Measurements from ENCODE around the gene RTEL1. TPM values are rescaled to one million over a fixed set of nuclear protein-coding genes. Genes with fewer than 3 reads are reported as not detected.

Gene RTEL1
- total and polyA plus RNA-seq, 2 donors (not counting 1 experiment from before 2014, with no cell fraction given): 15.1 to 32.6 TPM

DNA sequence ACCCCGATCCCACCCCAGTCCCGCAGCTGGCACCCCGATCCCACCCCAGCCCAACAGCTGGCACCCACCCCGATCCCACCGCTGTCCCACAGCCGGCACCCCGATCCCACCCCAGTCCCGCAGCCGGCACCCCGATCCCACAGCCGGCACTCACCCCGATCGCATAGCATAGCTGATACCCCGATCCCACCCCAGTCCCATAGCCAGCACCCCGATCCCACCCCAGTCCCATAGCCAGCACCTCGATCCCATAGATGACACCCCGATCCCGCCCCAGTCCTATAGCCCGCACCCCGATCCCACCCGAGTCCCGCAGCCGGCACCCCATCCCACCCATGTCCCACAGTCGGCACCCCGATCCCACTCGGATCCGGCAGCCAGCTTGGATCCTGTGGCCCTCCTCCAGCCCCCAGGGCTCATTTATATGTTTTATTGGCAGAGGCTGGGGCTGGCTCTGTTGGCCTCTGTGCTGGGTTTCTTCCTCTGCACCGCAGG lies 30.3 kb upstream of the RTEL1 start:
- peak overlapping the region; percentile 79 for H3K9ac ChIP-seq (ENCODE audit: low read length)
- DNase-seq (peak; percentile 36), ATAC-seq (ENCODE audit: low read depth) (no peak)
- H3K79me2 ChIP-seq (ENCODE audit: control insufficient read depth, insufficient read depth, low read length): peaks cover 64% of the 10 kb centered on the region
- peaks cover 0 to 12% of the 10 kb centered on the region in 2 experiments for H3K36me3 ChIP-seq (replicated peaks in 1 of 2; ENCODE audit: control extremely low read depth in 1 of 2, control insufficient read depth in 1 of 2, extremely low read depth in 1 of 2, insufficient read depth in 2 of 2, low read length in 1 of 2)
- Mint-ChIP-seq H3K9me3 (ENCODE audit: insufficient read depth) (no peaks in the 10 kb centered on the region), H3K4me1 (peaks cover 41% of the 10 kb centered on the region), H3K27ac (peak overlapping the region; percentile 95), H3K27me3 (no peaks in the 10 kb centered on the region), H3K4me3 (peak overlapping the region; percentile 95)
- TF ChIP-seq EZH2 (IDR thresholded peaks at IDR 0.05; ENCODE audit: borderline replicate concordance, insufficient read depth, low read depth, low read length, poor library complexity, severe bottlenecking): no peak
- TF ChIP-seq, protein P1, sequence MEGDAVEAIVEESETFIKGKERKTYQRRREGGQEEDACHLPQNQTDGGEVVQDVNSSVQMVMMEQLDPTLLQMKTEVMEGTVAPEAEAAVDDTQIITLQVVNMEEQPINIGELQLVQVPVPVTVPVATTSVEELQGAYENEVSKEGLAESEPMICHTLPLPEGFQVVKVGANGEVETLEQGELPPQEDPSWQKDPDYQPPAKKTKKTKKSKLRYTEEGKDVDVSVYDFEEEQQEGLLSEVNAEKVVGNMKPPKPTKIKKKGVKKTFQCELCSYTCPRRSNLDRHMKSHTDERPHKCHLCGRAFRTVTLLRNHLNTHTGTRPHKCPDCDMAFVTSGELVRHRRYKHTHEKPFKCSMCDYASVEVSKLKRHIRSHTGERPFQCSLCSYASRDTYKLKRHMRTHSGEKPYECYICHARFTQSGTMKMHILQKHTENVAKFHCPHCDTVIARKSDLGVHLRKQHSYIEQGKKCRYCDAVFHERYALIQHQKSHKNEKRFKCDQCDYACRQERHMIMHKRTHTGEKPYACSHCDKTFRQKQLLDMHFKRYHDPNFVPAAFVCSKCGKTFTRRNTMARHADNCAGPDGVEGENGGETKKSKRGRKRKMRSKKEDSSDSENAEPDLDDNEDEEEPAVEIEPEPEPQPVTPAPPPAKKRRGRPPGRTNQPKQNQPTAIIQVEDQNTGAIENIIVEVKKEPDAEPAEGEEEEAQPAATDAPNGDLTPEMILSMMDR (IDR thresholded peaks at IDR 0.05): no peak
- no peaks in the 10 kb centered on the region for H4K20me1 ChIP-seq (ENCODE audit: control insufficient read depth, insufficient read depth, low read length, poor library complexity, severe bottlenecking)
- H3K27ac ChIP-seq (ENCODE audit: low read length in 2 of 2): peak overlapping the region; percentile 75 to 84
- H3K27me3 ChIP-seq (replicated peaks in 1 of 4; ENCODE audit: control extremely low read depth in 1 of 4, control insufficient read depth in 3 of 4, insufficient read depth in 4 of 4, low read length in 3 of 4): no peaks in the 10 kb centered on the region
- no peaks in the 10 kb centered on the region for H3K9me3 ChIP-seq (ENCODE audit: control extremely low read depth in 1 of 3, control insufficient read depth in 2 of 3, insufficient read depth in 1 of 3, low read length in 2 of 3)
- CTCF ChIA-PET: interaction anchor here (1.1 to 1.7 kb wide), 3 partner anchors 8 to 14 kb away, joined by 4 to 20 read pairs (median 5); no protein-coding TSS in a partner anchor
- intact Hi-C loops (cut with micrococcal nuclease): loop anchor here (1.0 to 2.0 kb wide), 4 partner anchors 8 to 269 kb away; partner anchors contain the start of gene RTEL1
- peaks cover 39 to 52% of the 10 kb centered on the region in 2 donors for H3K4me1 ChIP-seq (ENCODE audit: control insufficient read depth in 2 of 2, insufficient read depth in 2 of 2, low read length in 2 of 2)
- 9% methylated on average over 26 of the region's 28 CpGs for WGBS (ENCODE audit: insufficient coverage)
- H3K4me3 ChIP-seq (ENCODE audit: control extremely low read depth in 1 of 5, extremely low read depth in 1 of 5, insufficient read depth in 1 of 5, low read depth in 2 of 5, low read length in 4 of 5): peak overlapping the region; percentile 64 to 90 (median 87)
- H2AFZ ChIP-seq (ENCODE audit: insufficient read depth, low read depth, low read length, poor library complexity, severe bottlenecking): peak overlapping the region; percentile 83
- POLR2A ChIA-PET: interaction anchor here (0.6 to 2.8 kb wide), 10 partner anchors 8 to 131 kb away, joined by 3 to 92 read pairs (median 6); partner anchors contain the start of genes LIME1, PPDPF and STMN3
- H3K4me2 ChIP-seq (replicated peaks; ENCODE audit: low read depth, low read length, poor library complexity, severe bottlenecking): peak overlapping the region; percentile 97
